ENCODE results near the gene B4GALT5.
A peak's percentile ranks its signal among the peaks of the same experiment; 100 is the strongest.
"Not testable (repeated sequence)": the region's sequence is repeated elsewhere in the genome, so short reads cannot be mapped to it uniquely, and the experiment has no call there.

Gene B4GALT5

DNA sequence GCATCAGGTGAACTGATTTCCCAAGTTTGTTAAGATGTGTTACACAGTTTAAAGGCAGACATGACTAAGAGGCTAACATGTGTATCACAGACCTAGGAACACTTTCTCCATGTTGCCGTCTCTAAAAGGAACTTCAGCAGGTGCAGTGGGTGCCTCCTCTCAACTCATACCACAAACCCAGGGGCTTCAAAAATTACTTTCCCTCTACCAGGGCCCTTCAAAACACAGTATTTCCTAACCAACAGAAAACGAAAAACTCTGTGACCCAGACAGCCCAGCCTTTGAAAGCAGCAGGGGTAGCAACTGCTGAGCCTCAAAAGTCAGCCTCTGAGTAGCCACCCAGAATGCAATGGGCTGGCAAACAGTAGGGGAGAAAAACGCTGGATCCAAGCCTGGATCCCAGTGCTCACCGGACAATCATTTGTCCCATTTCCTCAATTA is 28.5 kb downstream of the B4GALT5 start:
- peak overlapping the region in 3 of 21 experiments; percentile 0 to 52 (median 7) for H3K27ac ChIP-seq
- H3K4me3 ChIP-seq = no peak overlapping the region

DNA sequence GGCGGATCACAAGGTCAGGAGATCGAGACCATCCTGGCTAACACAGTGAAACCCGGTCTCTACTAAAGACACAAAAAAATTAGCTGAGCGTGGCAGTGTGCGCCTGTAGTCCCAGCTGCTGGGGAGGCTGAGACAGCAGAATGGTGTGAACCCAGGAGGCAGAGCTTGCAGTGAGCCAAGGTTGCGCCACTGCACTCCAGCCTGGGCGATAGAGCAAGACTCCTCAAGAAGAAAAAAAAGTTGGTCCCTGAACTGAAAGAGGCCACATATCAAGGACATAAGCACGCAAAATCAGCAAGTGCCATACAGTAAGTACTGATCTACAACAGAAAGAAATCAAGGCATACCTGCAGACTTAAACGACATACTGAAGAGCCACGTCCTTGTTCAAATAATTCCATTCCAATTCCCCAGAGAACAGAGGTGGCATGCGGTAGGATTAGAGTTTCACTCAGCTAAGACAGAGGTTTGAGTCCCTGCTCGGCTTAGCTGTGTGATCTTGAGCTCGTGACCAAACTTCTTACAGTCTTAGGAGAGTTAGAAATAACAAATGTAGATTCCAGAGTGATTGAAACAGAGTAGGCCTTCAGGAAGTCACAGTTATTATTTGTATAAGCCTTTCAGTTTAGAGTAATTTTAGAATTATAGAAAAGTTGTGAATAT is 29.2 kb downstream of the B4GALT5 start:
- Histone ChIP-seq H3K27ac (no peak overlapping the region), H3K4me3 (no peak overlapping the region)

GRCh38 chr20:49682798-49683197 is 30.9 kb downstream of the B4GALT5 start:
- no peak overlapping the region for H3K4me3 ChIP-seq
- H3K27ac ChIP-seq = no peak overlapping the region

DNA sequence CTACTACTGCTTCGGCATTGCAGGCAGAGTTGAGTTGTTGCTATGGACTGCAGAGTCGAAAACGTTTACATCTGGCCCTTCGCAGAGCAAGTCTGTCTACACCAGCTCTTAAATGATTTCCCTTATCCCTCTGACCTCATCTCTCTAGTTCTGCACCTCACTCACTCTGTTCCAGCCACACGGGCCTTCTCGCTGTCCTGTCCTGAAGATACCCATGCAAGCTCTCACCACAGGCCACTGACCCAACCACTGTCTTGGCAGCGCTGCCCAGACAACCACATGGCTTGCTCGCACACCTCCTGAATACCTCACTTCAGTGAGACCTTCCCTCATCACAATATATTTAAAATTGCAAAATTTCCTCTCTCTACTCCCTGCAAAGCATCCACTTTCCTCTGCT is 31.4 kb downstream of the B4GALT5 start:
- no peak overlapping the region for H3K27ac ChIP-seq

DNA sequence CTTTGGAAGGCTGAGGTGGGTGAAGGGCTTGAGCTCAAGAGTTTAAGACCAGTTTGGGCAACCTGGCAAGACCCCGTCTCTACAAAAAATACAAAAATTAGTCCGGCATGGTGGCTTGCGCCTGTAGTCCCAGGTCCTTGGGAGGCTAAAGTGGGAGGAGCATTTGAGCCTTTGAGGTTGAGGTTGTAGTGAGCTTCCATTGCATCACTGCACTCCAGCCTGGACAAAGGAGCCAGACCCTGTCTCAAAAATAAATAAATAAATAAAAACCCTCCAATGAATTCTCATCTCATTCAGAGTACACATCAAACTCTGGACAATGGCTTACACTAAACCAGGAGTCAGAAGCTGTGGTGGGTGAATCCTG is 31.8 kb downstream of the B4GALT5 start:
- H3K27ac ChIP-seq = no peak overlapping the region

More for the DNA sequence above, 31.4 kb downstream of the B4GALT5 start:
- no peak overlapping the region for H3K4me3 ChIP-seq

DNA sequence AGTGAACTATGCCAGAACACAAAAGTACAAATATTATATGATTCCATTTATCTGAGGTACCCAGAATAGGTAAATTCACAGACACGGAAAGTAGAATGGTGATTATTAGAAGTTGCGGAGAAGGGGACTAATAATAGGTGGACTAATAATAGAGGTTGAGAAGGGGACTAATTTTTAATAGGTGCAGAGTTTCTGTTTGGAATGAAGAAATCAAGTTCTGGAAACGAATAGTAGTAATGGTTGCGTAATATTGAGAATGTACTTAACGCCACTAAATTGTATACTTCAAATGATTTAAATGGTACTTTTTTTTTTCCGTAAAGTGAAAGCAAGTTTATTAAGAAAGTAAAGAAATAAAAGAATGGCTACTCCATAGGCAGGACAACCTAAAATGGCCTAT is 33.2 kb downstream of the B4GALT5 start:
- no peak overlapping the region for H3K27ac ChIP-seq

More for the DNA sequence above, 31.8 kb downstream of the B4GALT5 start:
- H3K4me3 ChIP-seq = no peak overlapping the region

DNA sequence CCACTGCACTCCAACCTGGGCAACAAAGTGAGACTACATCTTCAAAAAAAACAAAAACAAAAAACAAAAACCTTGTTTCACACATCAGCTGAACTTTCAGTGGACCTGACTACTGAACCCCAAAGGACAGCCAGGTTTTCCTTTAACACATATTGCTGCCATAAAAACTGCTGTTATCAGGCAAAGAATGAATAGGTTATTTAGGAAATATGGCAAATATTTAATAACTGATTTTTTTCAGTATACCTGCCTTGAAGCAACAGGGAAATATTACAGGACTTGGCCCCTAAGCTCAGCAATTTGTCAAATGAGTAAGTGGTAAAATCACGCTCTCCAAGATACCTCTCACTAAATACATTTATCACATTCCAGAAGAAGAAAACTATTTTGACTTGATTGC is 34.0 kb downstream of the B4GALT5 start:
- Histone ChIP-seq H3K27ac (peak overlapping the region in 12 of 21 experiments; percentile 21 to 88 (median 76)), H3K4me3 (no peak overlapping the region)

More for the DNA sequence above, 33.2 kb downstream of the B4GALT5 start:
- no peak overlapping the region for H3K4me3 ChIP-seq

DNA sequence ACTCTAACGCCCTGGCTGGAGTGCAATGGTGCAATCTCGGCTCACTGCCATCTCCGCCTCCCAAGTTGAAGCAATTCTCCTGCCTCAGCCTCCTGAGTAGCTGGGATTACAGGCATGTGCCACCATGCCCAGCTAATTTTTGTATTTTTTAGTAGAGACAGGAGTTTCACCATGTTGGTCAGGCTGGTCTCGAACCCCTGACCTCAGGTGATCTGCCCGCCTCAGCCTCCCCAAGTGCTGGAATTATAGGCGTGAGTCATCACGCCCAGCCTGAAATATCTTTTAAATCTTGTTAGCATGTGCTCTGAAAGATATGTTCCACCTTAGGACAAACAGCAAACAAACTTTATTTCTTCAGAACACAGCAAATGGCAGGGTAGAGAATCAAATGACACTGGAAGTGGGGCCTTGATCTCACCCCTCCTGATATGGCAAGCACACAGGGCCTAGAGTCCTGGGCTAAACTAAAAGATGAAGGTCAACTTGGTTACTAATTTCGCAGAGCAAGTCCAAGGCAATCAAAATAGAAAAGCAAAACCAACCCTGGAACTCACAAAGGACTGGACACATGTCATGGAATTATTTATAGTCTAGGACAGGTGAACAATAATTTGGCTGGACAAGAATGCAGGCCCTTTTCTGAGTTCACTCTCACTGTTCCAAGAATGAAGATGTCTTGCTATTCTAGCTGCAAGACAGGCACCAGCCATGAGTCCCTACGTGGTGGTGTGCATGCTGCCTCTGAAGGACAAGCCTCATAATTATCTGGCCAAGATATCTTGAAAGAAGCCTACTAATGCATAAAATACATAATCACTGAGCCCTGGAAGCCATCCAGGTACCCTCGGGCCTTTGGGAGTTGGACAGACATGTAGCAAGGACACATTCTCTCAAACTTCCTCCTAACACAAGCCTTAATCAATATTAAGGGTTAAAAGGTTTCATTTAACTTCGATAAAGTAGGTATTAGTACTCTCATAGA is 35.6 kb downstream of the B4GALT5 start:
- no peak overlapping the region for H3K4me3 ChIP-seq
- H3K27ac ChIP-seq = peak overlapping the region in 20 of 21 experiments; percentile 2 to 88 (median 72)

- Histone ChIP-seq H3K27ac (peak overlapping the region in 20 of 21 experiments; percentile 2 to 86 (median 52)), H3K4me3 (no peak overlapping the region)
Measured at GRCh38 chr20:49676581-49677291, 36.9 kb downstream of the B4GALT5 start.

- Histone ChIP-seq H3K27ac (peak overlapping the region in 10 of 21 experiments; percentile 5 to 86 (median 60)), H3K4me3 (no peak overlapping the region)
Measured at GRCh38 chr20:49675368-49676151, 38.1 kb downstream of the B4GALT5 start.

GRCh38 chr20:49674383-49675352 is 39.0 kb downstream of the B4GALT5 start:
- H3K27ac ChIP-seq = peak overlapping the region in 7 of 21 experiments; percentile 19 to 86 (median 56)
- H3K4me3 ChIP-seq = no peak overlapping the region

GRCh38 chr20:49672096-49672664 is 41.5 kb downstream of the B4GALT5 start:
- H3K27ac ChIP-seq = no peak overlapping the region
- no peak overlapping the region for H3K4me3 ChIP-seq

DNA sequence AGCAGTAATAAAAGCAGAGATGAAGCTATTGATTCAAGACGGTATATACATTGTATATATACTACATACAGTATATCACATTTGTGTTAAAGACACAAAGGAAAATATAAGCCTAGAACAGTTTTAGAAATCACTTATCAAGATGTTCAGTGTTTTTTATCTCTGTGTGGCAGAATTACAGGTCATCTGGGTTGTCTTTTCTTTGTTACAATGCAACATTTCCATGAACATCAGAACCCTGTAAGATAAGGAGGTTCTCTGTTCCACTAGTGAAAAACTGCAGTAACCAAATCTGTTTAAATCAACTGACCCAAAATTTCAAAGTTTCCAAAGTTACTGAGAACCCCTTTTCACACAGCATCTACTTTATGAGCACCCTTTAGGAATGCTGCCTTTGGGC is 42.2 kb downstream of the B4GALT5 start:
- Histone ChIP-seq H3K4me3 (no peak overlapping the region), H3K27ac (no peak overlapping the region)

DNA sequence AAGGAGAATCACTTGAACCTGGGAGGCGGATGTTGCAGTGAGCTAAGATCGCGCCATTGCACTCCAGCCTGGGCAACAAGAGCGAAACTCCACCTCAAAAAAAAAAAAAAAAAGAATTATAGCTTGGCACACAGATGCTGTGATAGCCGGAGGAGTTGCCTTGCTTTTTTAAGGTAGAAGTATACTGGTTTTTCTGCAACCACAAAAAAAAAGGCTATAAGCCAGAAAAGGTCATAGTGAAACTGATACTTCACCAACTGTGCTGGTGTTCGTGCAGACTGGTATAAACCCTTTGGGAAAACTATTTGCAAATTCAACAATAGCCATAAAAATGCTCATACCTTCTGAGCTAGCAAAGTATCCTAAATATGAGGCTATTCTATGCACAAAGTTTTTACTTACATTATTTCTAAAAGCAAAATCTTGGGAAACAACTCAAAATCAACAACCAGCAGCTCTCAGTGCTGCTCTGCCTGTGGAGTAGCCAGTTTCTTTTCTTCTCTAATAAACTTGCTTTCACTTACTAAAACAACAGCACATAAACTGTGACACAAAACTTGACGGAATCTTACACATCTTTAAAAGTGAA is 44.0 kb downstream of the B4GALT5 start:
- Histone ChIP-seq H3K4me3 (peak overlapping the region in 2 of 7 experiments; percentile 14 to 16), H3K27ac (peak overlapping the region in 5 of 21 experiments; percentile 10 to 72 (median 28))

DNA sequence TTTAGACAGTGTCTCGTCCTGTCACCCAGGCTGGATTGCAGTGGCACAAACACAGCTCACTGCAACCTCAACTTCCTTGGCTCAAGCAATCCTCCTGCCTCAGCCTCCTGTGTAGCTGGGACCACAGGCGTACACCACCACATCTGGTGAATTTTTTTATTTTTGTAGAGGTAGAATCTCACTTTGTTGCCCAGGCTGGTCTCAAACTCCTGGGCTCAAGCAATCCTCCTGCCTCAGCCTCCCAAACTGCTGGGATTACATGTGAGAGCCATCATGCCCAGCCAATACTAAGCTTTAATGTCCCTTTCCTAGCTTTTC is 44.8 kb downstream of the B4GALT5 start:
- H3K27ac ChIP-seq = peak overlapping the region in 2 of 21 experiments; percentile 39 to 72
- not testable (repeated sequence) for H3K4me3 ChIP-seq

GRCh38 chr20:49668181-49668877 is 45.3 kb downstream of the B4GALT5 start:
- H3K4me3 ChIP-seq = no peak overlapping the region
- peak overlapping the region in 1 of 21 experiments; percentile 72 for H3K27ac ChIP-seq

DNA sequence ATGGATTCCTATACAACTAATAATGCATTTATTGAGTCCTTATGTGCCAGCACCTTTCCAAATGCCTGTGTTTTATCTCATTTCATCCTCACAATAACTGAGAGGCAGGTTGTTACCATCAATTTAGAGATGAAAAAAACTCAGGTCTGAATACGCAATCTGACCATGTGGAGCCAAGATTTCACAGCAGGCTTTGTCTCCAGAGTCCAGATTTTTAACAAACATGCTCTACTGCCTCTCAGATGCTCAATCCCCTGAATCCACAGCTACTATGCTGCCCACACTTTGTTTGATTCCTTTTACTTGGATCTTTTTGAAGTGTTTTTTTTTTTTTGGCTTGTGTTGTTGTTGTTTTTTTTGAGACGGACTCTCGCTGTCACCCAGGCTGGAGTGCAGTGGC is 46.8 kb downstream of the B4GALT5 start:
- no peak overlapping the region for H3K27ac ChIP-seq
- no peak overlapping the region for H3K4me3 ChIP-seq
